Measurements from ENCODE around the gene DDIT3. TPM values are rescaled to one million over a fixed set of nuclear protein-coding genes. Genes with fewer than 3 reads are reported as not detected.

The DDIT3 gene
- total and polyA plus RNA-seq, 2 of the 13 experiments (the other 11 are each of a cell fraction or from before 2014, with no cell fraction given): 27.5 to 48.7 TPM

DNA sequence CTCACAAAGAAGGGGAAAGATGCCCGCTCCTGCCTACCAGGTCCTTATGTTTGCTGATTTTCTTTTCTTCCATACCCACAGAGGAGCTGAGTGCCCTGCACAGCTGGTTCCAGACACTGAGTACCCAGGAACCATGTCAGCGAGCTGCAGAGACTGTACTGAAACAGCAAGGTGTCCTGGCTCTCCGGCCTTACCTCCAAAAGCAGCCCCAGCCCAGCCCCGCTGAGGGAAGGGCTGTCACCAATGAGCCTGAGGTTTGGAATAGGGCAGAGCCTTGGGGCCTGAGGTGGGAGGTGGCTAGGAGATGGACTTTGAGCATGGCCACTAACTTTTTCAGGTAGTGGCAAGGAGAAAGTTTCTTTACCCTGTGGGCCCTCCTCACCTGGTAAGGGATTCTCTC, 30.2 kb downstream of the DDIT3 start:
- Histone ChIP-seq H3K4me1 (ENCODE audit: insufficient read depth, low read length) (peaks cover 23% of the 10 kb centered on the region), H3K9me3 (ENCODE audit: low read length) (no peaks in the 10 kb centered on the region), H3K79me2 (ENCODE audit: insufficient read depth, low read length) (peaks cover 23% of the 10 kb centered on the region), H3K9ac (ENCODE audit: insufficient read depth, low read depth, low read length) (no peak overlapping the region), H3K27me3 (ENCODE audit: control insufficient read depth in 1 of 2, insufficient read depth in 2 of 2, low read length in 2 of 2) (peaks cover 0 to 4% of the 10 kb centered on the region in 2 experiments; a peak in 1 of 5 replicates), H4K20me1 (ENCODE audit: insufficient read depth, low read length) (peaks cover 8% of the 10 kb centered on the region), H2AFZ (ENCODE audit: low read length) (no peak overlapping the region), H3K27ac (ENCODE audit: extremely low read length, insufficient read depth, low read length) (no peak overlapping the region), H3K36me3 (replicated peaks in 1 of 2; ENCODE audit: control insufficient read depth in 1 of 2, insufficient read depth in 2 of 2, low read length in 2 of 2) (peaks cover 19 to 39% of the 10 kb centered on the region in 2 experiments), H3K4me2 (ENCODE audit: low read depth, low read length) (peak overlapping the region; percentile 93; the same call in 1 of the 2 replicates), H3K4me3 (replicated peaks in 1 of 3; ENCODE audit: insufficient read depth in 1 of 3, low read depth in 2 of 3, low read length in 3 of 3) (no peak overlapping the region)
- CTCF ChIA-PET (ENCODE audit: low intra/inter-chr PET ratio, low total read pairs): no interaction called here
- WGBS (ENCODE audit: low lambda C conversion rate): 97% methylated on average over 4 of the region's 4 CpGs
- FAIRE-seq (no peak), DNase-seq (ENCODE audit: low spot score) (no peak), ATAC-seq (no peak)
- no TSS peak for BruUV-seq (replicated peaks)
- intact Hi-C loops (cut with micrococcal nuclease; ENCODE audit: unreplicated experiment): no loop called here
- TF ChIP-seq PHF5A (CRISPR knock-in tag; IDR thresholded peaks at IDR 0.05; ENCODE audit: low read depth, unreplicated experiment) (no peak), HNRNPH1 (optimal IDR thresholded peaks at IDR 0.05; ENCODE audit: low read depth, low read length) (no peak), AGO2 (optimal IDR thresholded peaks at IDR 0.05; ENCODE audit: low read depth, low read length) (no peak)
- in situ Hi-C loops (cut with HindIII; ENCODE audit: extremely low pct_ligation_motif_present, low pct_unique_long_range_greater_than_20kb): no loop called here
- POLR2A ChIA-PET: interaction anchor here (1.1 to 3.4 kb wide), 3 partner anchors 10 to 30 kb away, joined by 3 to 15 read pairs (median 4); partner anchors contain the start of gene DDIT3

DNA sequence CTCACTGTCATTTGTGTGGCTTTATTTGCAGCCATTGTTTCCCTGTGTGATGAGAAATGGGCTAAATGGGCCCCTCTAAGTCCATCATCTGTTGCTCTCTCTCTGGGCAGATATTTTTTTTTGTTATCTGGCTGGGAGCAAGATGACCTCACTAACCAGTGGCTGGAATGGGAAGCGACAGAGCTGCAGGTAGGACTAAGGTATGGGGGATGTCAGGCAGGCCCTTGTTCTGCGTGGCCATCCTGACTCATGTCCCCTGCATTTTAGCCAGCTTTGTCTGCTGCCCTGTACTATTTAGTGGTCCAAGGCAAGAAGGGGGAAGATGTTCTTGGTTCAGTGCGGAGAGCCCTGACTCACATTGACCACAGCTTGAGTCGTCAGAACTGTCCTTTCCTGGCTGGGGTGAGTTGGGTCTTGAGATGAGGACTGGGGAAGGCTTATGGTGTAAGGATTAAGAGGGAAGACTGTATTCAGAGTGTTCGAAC, 31.1 kb downstream of the DDIT3 start:
- peak overlapping the region; percentile 95 to 97 (median 96) for H3K4me3 ChIP-seq (replicated peaks in 1 of 3; ENCODE audit: insufficient read depth in 1 of 3, low read depth in 2 of 3, low read length in 3 of 3)
- peaks cover 23% of the 10 kb centered on the region for H3K79me2 ChIP-seq (ENCODE audit: insufficient read depth, low read length)
- H3K27ac ChIP-seq (ENCODE audit: extremely low read length, insufficient read depth, low read length): peak overlapping the region; percentile 62
- no peak overlapping the region for H2AFZ ChIP-seq (ENCODE audit: low read length)
- in situ Hi-C loops (cut with HindIII; ENCODE audit: extremely low pct_ligation_motif_present, low pct_unique_long_range_greater_than_20kb): no loop called here
- no TSS peak for BruUV-seq (replicated peaks)
- H3K4me2 ChIP-seq (ENCODE audit: low read depth, low read length): peak overlapping the region; percentile 93
- H3K36me3 ChIP-seq (replicated peaks in 1 of 2; ENCODE audit: control insufficient read depth in 1 of 2, insufficient read depth in 2 of 2, low read length in 2 of 2): peaks cover 19 to 39% of the 10 kb centered on the region in 2 experiments
- ChIA-PET CTCF (ENCODE audit: low intra/inter-chr PET ratio, low total read pairs) (no interaction called here), POLR2A (interaction anchor here (1.0 to 3.4 kb wide), 3 partner anchors 28 to 86 kb away, joined by 3 to 15 read pairs (median 3); partner anchors contain the start of gene DDIT3)
- intact Hi-C loops (cut with micrococcal nuclease; ENCODE audit: unreplicated experiment): no loop called here
- peaks cover 8% of the 10 kb centered on the region for H4K20me1 ChIP-seq (ENCODE audit: insufficient read depth, low read length)
- DNase-seq (ENCODE audit: low spot score) (no peak), ATAC-seq (no peak), FAIRE-seq (no peak)
- H3K4me1 ChIP-seq (ENCODE audit: insufficient read depth, low read length): peaks cover 23% of the 10 kb centered on the region
- peak overlapping the region; percentile 92 for H3K9ac ChIP-seq (ENCODE audit: insufficient read depth, low read depth, low read length)
- 88% methylated on average over 5 of the region's 5 CpGs for WGBS (ENCODE audit: low lambda C conversion rate)
- H3K27me3 ChIP-seq (ENCODE audit: control insufficient read depth in 1 of 2, insufficient read depth in 2 of 2, low read length in 2 of 2): peaks cover 0 to 4% of the 10 kb centered on the region in 2 experiments; a peak in 1 of 5 replicates
- no peaks in the 10 kb centered on the region for H3K9me3 ChIP-seq (ENCODE audit: low read length)
- TF ChIP-seq, protein P1, sequence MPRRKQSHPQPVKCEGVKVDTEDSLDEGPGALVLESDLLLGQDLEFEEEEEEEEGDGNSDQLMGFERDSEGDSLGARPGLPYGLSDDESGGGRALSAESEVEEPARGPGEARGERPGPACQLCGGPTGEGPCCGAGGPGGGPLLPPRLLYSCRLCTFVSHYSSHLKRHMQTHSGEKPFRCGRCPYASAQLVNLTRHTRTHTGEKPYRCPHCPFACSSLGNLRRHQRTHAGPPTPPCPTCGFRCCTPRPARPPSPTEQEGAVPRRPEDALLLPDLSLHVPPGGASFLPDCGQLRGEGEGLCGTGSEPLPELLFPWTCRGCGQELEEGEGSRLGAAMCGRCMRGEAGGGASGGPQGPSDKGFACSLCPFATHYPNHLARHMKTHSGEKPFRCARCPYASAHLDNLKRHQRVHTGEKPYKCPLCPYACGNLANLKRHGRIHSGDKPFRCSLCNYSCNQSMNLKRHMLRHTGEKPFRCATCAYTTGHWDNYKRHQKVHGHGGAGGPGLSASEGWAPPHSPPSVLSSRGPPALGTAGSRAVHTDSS (CRISPR knock-in tag; conservative IDR thresholded peaks at IDR 0.05): no peak
- TF ChIP-seq ZNF350 (CRISPR knock-in tag; IDR thresholded peaks at IDR 0.05; ENCODE audit: borderline replicate concordance, low read depth) (no peak), SP5 (CRISPR knock-in tag; IDR thresholded peaks at IDR 0.05; ENCODE audit: borderline replicate concordance, low read depth) (no peak), ZNF30 (CRISPR knock-in tag; IDR thresholded peaks at IDR 0.05) (no peak), SMARCE1 (IDR thresholded peaks at IDR 0.05; ENCODE audit: borderline replicate concordance) (no peak)
- TF ChIP-seq, protein P2, sequence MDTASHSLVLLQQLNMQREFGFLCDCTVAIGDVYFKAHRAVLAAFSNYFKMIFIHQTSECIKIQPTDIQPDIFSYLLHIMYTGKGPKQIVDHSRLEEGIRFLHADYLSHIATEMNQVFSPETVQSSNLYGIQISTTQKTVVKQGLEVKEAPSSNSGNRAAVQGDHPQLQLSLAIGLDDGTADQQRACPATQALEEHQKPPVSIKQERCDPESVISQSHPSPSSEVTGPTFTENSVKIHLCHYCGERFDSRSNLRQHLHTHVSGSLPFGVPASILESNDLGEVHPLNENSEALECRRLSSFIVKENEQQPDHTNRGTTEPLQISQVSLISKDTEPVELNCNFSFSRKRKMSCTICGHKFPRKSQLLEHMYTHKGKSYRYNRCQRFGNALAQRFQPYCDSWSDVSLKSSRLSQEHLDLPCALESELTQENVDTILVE (CRISPR knock-in tag; IDR thresholded peaks at IDR 0.05): no peak
- TF ChIP-seq, protein P3, sequence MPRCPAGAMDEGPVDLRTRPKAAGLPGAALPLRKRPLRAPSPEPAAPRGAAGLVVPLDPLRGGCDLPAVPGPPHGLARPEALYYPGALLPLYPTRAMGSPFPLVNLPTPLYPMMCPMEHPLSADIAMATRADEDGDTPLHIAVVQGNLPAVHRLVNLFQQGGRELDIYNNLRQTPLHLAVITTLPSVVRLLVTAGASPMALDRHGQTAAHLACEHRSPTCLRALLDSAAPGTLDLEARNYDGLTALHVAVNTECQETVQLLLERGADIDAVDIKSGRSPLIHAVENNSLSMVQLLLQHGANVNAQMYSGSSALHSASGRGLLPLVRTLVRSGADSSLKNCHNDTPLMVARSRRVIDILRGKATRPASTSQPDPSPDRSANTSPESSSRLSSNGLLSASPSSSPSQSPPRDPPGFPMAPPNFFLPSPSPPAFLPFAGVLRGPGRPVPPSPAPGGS (CRISPR knock-in tag; IDR thresholded peaks at IDR 0.05): no peak
- TF ChIP-seq, protein P4, sequence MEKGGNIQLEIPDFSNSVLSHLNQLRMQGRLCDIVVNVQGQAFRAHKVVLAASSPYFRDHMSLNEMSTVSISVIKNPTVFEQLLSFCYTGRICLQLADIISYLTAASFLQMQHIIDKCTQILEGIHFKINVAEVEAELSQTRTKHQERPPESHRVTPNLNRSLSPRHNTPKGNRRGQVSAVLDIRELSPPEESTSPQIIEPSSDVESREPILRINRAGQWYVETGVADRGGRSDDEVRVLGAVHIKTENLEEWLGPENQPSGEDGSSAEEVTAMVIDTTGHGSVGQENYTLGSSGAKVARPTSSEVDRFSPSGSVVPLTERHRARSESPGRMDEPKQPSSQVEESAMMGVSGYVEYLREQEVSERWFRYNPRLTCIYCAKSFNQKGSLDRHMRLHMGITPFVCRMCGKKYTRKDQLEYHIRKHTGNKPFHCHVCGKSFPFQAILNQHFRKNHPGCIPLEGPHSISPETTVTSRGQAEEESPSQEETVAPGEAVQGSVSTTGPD (CRISPR knock-in tag; IDR thresholded peaks at IDR 0.05): no peak

All from HepG2 (cell line).